ENCODE measurements around the gene SLC8A1.

Gene SLC8A1

GRCh38 chr2:40299781-40300180 is 152.1 kb downstream of the SLC8A1 start:
- no peak for DNase-seq

- no peak for DNase-seq
These were observed 152.7 kb downstream of the SLC8A1 start for GRCh38 chr2:40299173-40299572.

GRCh38 chr2:40298026-40298425 is 153.9 kb downstream of the SLC8A1 start:
- DNase-seq: no peak

GRCh38 chr2:40292291-40292690 is 159.6 kb downstream of the SLC8A1 start:
- DNase-seq: no peak

GRCh38 chr2:40289771-40290404 is 162.0 kb downstream of the SLC8A1 start:
- no peak for DNase-seq

- DNase-seq: no peak
These were observed 164.1 kb downstream of the SLC8A1 start for GRCh38 chr2:40287773-40288172.

GRCh38 chr2:40287195-40287594 is 164.7 kb downstream of the SLC8A1 start:
- no peak for DNase-seq

- DNase-seq: no peak
These were observed 165.2 kb downstream of the SLC8A1 start for GRCh38 chr2:40286721-40287120.

- DNase-seq: no peak
These were observed 166.5 kb downstream of the SLC8A1 start for GRCh38 chr2:40285391-40285790.

GRCh38 chr2:40284797-40285196 is 167.1 kb downstream of the SLC8A1 start:
- DNase-seq: no peak

- DNase-seq: no peak
These were observed 168.6 kb downstream of the SLC8A1 start for GRCh38 chr2:40283111-40283909.

GRCh38 chr2:40282428-40282827 is 169.5 kb downstream of the SLC8A1 start:
- no peak for DNase-seq

- peak; percentile 77 for DNase-seq
These were observed 170.6 kb downstream of the SLC8A1 start for GRCh38 chr2:40281021-40281940.

GRCh38 chr2:40279482-40279881 is 172.4 kb downstream of the SLC8A1 start:
- DNase-seq: no peak

- DNase-seq: no peak
These were observed 172.9 kb downstream of the SLC8A1 start for GRCh38 chr2:40279001-40279400.

- DNase-seq: no peak
These were observed 175.8 kb downstream of the SLC8A1 start for GRCh38 chr2:40276076-40276475.

- DNase-seq: no peak
These were observed 177.6 kb downstream of the SLC8A1 start for GRCh38 chr2:40274270-40274669.

- no peak for DNase-seq
These were observed 178.1 kb downstream of the SLC8A1 start for GRCh38 chr2:40273734-40274182.

GRCh38 chr2:40271094-40271493 is 180.8 kb downstream of the SLC8A1 start:
- DNase-seq: no peak

- no peak for DNase-seq
These were observed 181.5 kb downstream of the SLC8A1 start for GRCh38 chr2:40270372-40270771.

- no peak for DNase-seq
These were observed 183.3 kb downstream of the SLC8A1 start for GRCh38 chr2:40268566-40268965.

- no peak for DNase-seq
These were observed 185.7 kb downstream of the SLC8A1 start for GRCh38 chr2:40266201-40266600.

- no peak for DNase-seq
These were observed 186.3 kb downstream of the SLC8A1 start for GRCh38 chr2:40265602-40266001.

Measured in RPMI8226 (cell line).